Measurements from ENCODE around the gene TRAP1. TPM values are rescaled to one million over a fixed set of nuclear protein-coding genes. Genes with fewer than 3 reads are reported as not detected.

TRAP1 gene
- total and polyA plus RNA-seq, 2 experiments from 2014 or later, result 143 to 228 TPM

DNA sequence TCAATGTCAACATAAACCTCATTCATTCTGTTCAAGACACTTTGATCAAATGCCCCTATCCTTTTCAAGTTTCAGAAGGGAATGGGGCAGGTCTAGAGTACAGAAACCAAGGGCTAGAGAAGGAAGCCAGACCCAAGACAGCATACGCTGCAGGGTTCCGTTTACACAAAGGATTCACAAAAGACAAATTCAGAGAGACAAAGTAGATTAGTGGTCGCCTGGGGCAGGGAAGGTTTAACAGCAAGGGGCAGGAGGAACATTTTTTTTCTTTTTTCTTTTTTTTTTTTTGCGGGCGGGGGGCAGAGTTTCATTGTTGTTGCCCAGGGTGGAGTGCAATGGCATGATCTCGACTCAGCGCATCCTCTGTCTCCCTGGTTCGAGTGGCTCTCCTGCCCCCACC lies 19.9 kb upstream of the TRAP1 start (continued):
- no peak for TF ChIP-seq ZNF462 (CRISPR knock-in tag; IDR thresholded peaks at IDR 0.05)

DNA sequence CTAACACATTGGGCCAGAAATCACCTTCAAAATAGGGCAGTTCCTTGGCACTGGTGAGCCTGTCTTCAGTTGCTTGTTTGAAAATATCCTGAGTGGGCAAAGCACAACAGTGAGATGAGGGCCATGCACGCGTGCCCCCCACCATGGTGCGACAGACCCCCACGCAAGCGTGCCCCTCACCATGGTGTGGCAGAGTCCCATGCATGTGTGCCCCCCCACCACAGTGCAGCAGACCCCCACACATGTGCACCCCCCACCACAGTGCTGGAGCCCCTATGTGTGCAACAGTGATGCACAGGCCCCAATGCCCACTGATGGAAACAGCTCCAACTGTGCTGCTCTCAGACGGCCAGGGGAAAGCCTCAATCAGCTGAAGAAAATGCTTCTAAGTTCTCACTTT lies 18.8 kb upstream of the TRAP1 start:
- Histone ChIP-seq H3K4me2 (no peak overlapping the region), H3K4me3 (no peak overlapping the region), H3K4me1 (ENCODE audit: insufficient read depth) (no peaks in the 10 kb centered on the region), H3K36me3 (ENCODE audit: insufficient read depth) (peaks cover 41% of the 10 kb centered on the region), H3K27me3 (ENCODE audit: insufficient read depth) (no peaks in the 10 kb centered on the region), H3K79me2 (replicated peaks; ENCODE audit: insufficient read depth) (no peaks in the 10 kb centered on the region), H4K20me1 (replicated peaks; ENCODE audit: insufficient read depth) (no peaks in the 10 kb centered on the region), H3F3A (replicated peaks; ENCODE audit: low read depth) (0 out of 2 replicates have a peak, but pooled peaks cover 4% of the 10 kb centered on the region), H3K27ac (ENCODE audit: low read depth) (no peak overlapping the region), H3K9me2 (ENCODE audit: insufficient read depth) (no peaks in the 10 kb centered on the region), H2AFZ (no peak overlapping the region)
- Mint-ChIP-seq H3K27me3 (ENCODE audit: insufficient read depth, low read depth, poor library complexity) (peaks cover 12% of the 10 kb centered on the region), H3K9me3 (no peaks in the 10 kb centered on the region), H3K4me1 (peaks cover 2% of the 10 kb centered on the region; the same call in 2 of the 3 replicates), H3K27ac (no peak overlapping the region), H3K4me3 (no peak overlapping the region), H3K36me3 (ENCODE audit: low read depth) (peaks cover 88% of the 10 kb centered on the region)
- DNase-seq (ENCODE audit: low spot score) (no peak), ATAC-seq (no peak)
- TF ChIP-seq, protein P1, sequence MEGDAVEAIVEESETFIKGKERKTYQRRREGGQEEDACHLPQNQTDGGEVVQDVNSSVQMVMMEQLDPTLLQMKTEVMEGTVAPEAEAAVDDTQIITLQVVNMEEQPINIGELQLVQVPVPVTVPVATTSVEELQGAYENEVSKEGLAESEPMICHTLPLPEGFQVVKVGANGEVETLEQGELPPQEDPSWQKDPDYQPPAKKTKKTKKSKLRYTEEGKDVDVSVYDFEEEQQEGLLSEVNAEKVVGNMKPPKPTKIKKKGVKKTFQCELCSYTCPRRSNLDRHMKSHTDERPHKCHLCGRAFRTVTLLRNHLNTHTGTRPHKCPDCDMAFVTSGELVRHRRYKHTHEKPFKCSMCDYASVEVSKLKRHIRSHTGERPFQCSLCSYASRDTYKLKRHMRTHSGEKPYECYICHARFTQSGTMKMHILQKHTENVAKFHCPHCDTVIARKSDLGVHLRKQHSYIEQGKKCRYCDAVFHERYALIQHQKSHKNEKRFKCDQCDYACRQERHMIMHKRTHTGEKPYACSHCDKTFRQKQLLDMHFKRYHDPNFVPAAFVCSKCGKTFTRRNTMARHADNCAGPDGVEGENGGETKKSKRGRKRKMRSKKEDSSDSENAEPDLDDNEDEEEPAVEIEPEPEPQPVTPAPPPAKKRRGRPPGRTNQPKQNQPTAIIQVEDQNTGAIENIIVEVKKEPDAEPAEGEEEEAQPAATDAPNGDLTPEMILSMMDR (conservative IDR thresholded peaks at IDR 0.05; ENCODE audit: low read depth in 2 of 2), result no peak
- TF ChIP-seq, protein P2, sequence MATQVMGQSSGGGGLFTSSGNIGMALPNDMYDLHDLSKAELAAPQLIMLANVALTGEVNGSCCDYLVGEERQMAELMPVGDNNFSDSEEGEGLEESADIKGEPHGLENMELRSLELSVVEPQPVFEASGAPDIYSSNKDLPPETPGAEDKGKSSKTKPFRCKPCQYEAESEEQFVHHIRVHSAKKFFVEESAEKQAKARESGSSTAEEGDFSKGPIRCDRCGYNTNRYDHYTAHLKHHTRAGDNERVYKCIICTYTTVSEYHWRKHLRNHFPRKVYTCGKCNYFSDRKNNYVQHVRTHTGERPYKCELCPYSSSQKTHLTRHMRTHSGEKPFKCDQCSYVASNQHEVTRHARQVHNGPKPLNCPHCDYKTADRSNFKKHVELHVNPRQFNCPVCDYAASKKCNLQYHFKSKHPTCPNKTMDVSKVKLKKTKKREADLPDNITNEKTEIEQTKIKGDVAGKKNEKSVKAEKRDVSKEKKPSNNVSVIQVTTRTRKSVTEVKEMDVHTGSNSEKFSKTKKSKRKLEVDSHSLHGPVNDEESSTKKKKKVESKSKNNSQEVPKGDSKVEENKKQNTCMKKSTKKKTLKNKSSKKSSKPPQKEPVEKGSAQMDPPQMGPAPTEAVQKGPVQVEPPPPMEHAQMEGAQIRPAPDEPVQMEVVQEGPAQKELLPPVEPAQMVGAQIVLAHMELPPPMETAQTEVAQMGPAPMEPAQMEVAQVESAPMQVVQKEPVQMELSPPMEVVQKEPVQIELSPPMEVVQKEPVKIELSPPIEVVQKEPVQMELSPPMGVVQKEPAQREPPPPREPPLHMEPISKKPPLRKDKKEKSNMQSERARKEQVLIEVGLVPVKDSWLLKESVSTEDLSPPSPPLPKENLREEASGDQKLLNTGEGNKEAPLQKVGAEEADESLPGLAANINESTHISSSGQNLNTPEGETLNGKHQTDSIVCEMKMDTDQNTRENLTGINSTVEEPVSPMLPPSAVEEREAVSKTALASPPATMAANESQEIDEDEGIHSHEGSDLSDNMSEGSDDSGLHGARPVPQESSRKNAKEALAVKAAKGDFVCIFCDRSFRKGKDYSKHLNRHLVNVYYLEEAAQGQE (IDR thresholded peaks at IDR 0.05; ENCODE audit: unreplicated experiment), result no peak
- TF ChIP-seq NANOG (IDR thresholded peaks at IDR 0.05; ENCODE audit: borderline replicate concordance) (no peak), EZH2phosphoT487 (IDR thresholded peaks at IDR 0.05; ENCODE audit: unreplicated experiment) (no peak), ZNF331 (CRISPR knock-in tag; IDR thresholded peaks at IDR 0.05; ENCODE audit: low read depth) (no peak)
